Heart left ventricle (tissue), 16 donors: Measurements from ENCODE around the gene AFAP1. TPM values are rescaled to one million over a fixed set of nuclear protein-coding genes. Genes with fewer than 3 reads are reported as not detected.
A peak's percentile ranks its signal among the peaks of the same experiment; 100 is the strongest.

Experiments
- ATAC-seq, 4 donors: fragments of 200-7000 bp; cut with Tn5 transposase; one replicate each; pipeline ENCODE4 v1.9.1; 2020 to 2022; ENCODE audit warnings: moderate library complexity in 4 of 4, mild to moderate bottlenecking in 3 of 4, moderate number of reproducible peaks in 1 of 4
- DNase-seq, 5 donors: peaks; one replicate each; pipeline ENCODE4 v3.0.0-alpha.2; 2020
- H3K27ac ChIP-seq, 12 donors: fragments of 200-600 bp; sonication (generic) in 4 of 12; one replicate each; pipeline versions ENCODE4 v1.5.0 to v1.8.0; 2016 to 2022; ENCODE audit warnings: mild to moderate bottlenecking in 2 of 12
- H3K27me3 ChIP-seq, 9 donors: fragments of 200-600 bp; sonication (generic) in 2 of 9; one replicate each; pipeline versions ENCODE4 v1.5.1 to v1.8.0; 2016 to 2022; ENCODE audit warnings: mild to moderate bottlenecking in 3 of 9
- H3K36me3 ChIP-seq, 9 donors: fragments of 200-600 bp; sonication (generic) in 2 of 9; one replicate each; pipeline versions ENCODE4 v1.5.0 to v1.8.0; 2018 to 2022; ENCODE audit warnings: mild to moderate bottlenecking in 2 of 9
- H3K4me1 ChIP-seq, 12 donors: fragments of 200-600 bp; sonication (generic) in 4 of 12; one replicate each; pipeline versions ENCODE4 v1.5.0 to v1.8.0; 2016 to 2022; ENCODE audit warnings: mild to moderate bottlenecking in 3 of 12
- H3K4me3 ChIP-seq, 12 donors: fragments of 200-600 bp; sonication (generic) in 4 of 12; one replicate each; pipeline versions ENCODE4 v1.5.0 to v1.8.0; 2017 to 2022; ENCODE audit warnings: mild to moderate bottlenecking in 9 of 12, moderate library complexity in 4 of 12
- H3K9me3 ChIP-seq, 12 donors: fragments of 200-600 bp; sonication (generic) in 4 of 12; one replicate each; pipeline versions ENCODE4 v1.5.0 to v1.8.0; 2016 to 2022; ENCODE audit warnings: mild to moderate bottlenecking in 1 of 12
- POLR2A ChIP-seq, 2 donors: fragments of 450-650 bp; IDR thresholded peaks; one replicate each; pipeline ENCODE4 v1.6.1; 2017; ENCODE audit warnings: antibody characterized with exemption in 2 of 2, mild to moderate bottlenecking in 2 of 2, moderate library complexity in 2 of 2
- WGBS, 4 donors: extraction: QIAGEN DNeasy Blood & Tissue Kit in 2 of 4; methylation state at CpG; one replicate each; pipeline versions ENCODE4 v1.1.5 to v1.1.7; 2013 to 2018; 5-methylcytosine and 5-hydroxymethylcytosine counted together
- intact Hi-C, 10 donors: fragments of 100-400 bp; cut with DNase I; formaldehyde crosslinking; loops; one replicate each; pipeline versions ENCODE4 v1.11.1 to v1.14.2; 2022
- polyA plus RNA-seq, 2 donors: library from polyadenylated mRNA; stranded (reverse); fragments of 200-250 nt; gene quantifications; one replicate each; pipeline ENCODE4 v1.2.3, GENCODE V29; 2013
- total RNA-seq, 9 donors: library from RNA; depleted of rRNA in 2 of 9; stranded (reverse); fragments of >200 nt in 2 of 9; fragmentation: NEBNext Ultra II Directional in 3 of 9; extraction: Animal tissue kit (Norgen Biotek cat#: 25700) in 3 of 9; gene quantifications; one replicate each; pipeline versions ENCODE4 v1.1.0 to v1.2.4, GENCODE V29; 2016 to 2023
- TF ChIP-seq, protein P1 (sequence below), 12 donors: fragments of 200-600 bp; sonication (generic) in 4 of 12; IDR thresholded peaks; one replicate each; pipeline versions ENCODE4 v1.5.0 to v1.8.0; 2018 to 2022; ENCODE audit warnings: antibody characterized with exemption in 12 of 12, mild to moderate bottlenecking in 5 of 12
- donor health status: ischemic (EF 13 %, LVEDD 7.1; RV severe dilation, severe dysfunction).
- donor health status: healthy with polysubstance abuse.
- donor health status: DM: no; HTN: yes; CAD: no.
- donor health status: DM: no; HTN: no; CAD: no.
- donor health status: ischemic (EF 25% LVEDD 6.9; RV normal size, moderate dysfunction).
- donor health status: ischemic (EF 25% LVEDD 5.7; RV mildly dilated, moderate dysfunction).
- donor health status: healthy.
- donor health status: DM: yes; HTN: yes; CAD: no.
- donor health status: ischemic (EF 35%, LVEDD 5.7; RV mildly dilated, moderate dysfunction).
- donor health status: nonischemic (EF 11% LVEDD 7.7; RV severe dilation, severe dysfunction).
- donor health status: DM: yes; HTN: yes; CAD: no.
- donor health status: PGD.
- donor health status: ischemic (EF 29% LVEDD 5.4; RV normal size, mild dysfunction).
- donor health status: nonischemic (EF 23%, LVEDD 6.1; RV moderate dilation, normal function).

Gene AFAP1
- total and polyA plus RNA-seq, 11 donors, result 2.0 to 18.0 (median 7.0) TPM

- no peak for TF ChIP-seq POLR2A (IDR thresholded peaks at IDR 0.05)
- TF ChIP-seq, protein P1, sequence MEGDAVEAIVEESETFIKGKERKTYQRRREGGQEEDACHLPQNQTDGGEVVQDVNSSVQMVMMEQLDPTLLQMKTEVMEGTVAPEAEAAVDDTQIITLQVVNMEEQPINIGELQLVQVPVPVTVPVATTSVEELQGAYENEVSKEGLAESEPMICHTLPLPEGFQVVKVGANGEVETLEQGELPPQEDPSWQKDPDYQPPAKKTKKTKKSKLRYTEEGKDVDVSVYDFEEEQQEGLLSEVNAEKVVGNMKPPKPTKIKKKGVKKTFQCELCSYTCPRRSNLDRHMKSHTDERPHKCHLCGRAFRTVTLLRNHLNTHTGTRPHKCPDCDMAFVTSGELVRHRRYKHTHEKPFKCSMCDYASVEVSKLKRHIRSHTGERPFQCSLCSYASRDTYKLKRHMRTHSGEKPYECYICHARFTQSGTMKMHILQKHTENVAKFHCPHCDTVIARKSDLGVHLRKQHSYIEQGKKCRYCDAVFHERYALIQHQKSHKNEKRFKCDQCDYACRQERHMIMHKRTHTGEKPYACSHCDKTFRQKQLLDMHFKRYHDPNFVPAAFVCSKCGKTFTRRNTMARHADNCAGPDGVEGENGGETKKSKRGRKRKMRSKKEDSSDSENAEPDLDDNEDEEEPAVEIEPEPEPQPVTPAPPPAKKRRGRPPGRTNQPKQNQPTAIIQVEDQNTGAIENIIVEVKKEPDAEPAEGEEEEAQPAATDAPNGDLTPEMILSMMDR (IDR thresholded peaks at IDR 0.05), result no peak
- peaks cover 0 to 49% (median 27%) of the 10 kb centered on the region in 12 donors for H3K4me1 ChIP-seq
- peak in 3 of 4 donors; percentile 22 to 41 (median 34) for ATAC-seq
- H3K27ac ChIP-seq, result peak overlapping the region in 4 of 12 donors; percentile 3 to 70 (median 8)
- H3K4me3 ChIP-seq, result no peak overlapping the region
- H3K36me3 ChIP-seq, result peaks cover 0 to 49% (median 27%) of the 10 kb centered on the region in 9 donors
- WGBS, 4 donors, result 66 to 73% (median 70%) methylated on average over 5 of the region's 5 CpGs
- H3K9me3 ChIP-seq, result no peaks in the 10 kb centered on the region
- H3K27me3 ChIP-seq, result no peaks in the 10 kb centered on the region
- peak in 4 of 5 donors; percentile 55 to 59 (median 57) for DNase-seq
- intact Hi-C loops, result loop anchor here in 1 of 10 donors (10.0 kb wide), 1 partner anchor 116 kb away; the partner anchor contains the start of gene AFAP1
Measured at GRCh38 chr4:7818399-7818911, 121.2 kb downstream of the AFAP1 start.

DNA sequence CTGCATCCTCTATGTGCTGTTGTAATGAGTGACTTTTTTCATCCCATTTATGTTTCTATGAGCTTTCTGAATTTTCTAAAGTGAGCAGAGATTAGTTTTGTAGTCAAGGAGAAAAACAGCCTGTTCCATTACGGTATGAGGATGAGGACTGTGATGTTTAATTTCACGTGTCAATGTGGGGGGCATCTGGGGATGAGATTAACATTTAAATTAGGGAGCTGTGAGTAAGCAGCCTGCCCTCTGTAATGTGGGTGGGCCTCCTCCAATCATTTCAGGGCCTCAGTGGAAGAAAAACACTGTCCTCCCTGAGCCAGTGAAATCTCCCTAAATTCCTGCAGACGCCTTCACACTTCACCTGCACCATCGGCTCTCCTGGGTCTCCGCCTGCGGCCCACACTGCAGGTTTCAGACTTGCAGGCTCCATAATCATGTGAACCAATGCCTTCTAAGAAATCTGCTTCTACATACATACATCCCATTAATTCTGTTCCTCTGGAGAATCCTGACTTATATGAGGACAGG lies 121.7 kb downstream of the AFAP1 start:
- Histone ChIP-seq H3K4me3 (no peak overlapping the region), H3K4me1 (peaks cover 0 to 45% (median 22%) of the 10 kb centered on the region in 12 donors), H3K36me3 (peaks cover 0 to 55% (median 27%) of the 10 kb centered on the region in 9 donors), H3K27me3 (no peaks in the 10 kb centered on the region), H3K9me3 (no peaks in the 10 kb centered on the region), H3K27ac (peak overlapping the region in 3 of 12 donors; percentile 3 to 70 (median 10))
- intact Hi-C loops, result loop anchor here in 1 of 10 donors (10.0 kb wide), 1 partner anchor 117 kb away; the partner anchor contains the start of gene AFAP1
- no peak for ATAC-seq
- no peak for DNase-seq
- WGBS, 4 donors, result 72 to 78% (median 75%) methylated on average over 6 of the region's 6 CpGs
- TF ChIP-seq, protein P1 (IDR thresholded peaks at IDR 0.05), result no peak
- no peak for TF ChIP-seq POLR2A (IDR thresholded peaks at IDR 0.05)

DNA sequence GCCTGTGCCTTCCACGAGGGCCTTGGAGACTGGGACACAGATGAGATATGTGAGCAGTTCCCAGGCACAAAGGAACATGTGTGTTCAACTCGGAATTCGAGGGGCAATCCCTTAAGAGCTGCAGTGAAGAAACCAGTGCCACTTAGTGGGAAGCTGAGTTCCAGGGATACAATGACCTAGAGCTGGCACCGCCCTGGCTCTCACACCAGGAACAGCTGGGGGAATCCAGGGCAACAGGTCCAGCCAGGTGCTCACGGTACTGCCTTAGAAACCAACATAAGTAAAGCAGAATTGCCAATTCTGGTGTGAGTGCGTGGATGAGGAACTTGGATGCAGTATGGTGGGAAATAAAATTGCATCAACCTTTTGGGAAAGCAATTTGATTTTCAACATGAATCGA lies 122.9 kb downstream of the AFAP1 start:
- Histone ChIP-seq H3K9me3 (no peaks in the 10 kb centered on the region), H3K27ac (peak overlapping the region in 2 of 12 donors; percentile 13 to 58), H3K27me3 (no peaks in the 10 kb centered on the region), H3K4me1 (peaks cover 0 to 42% (median 14%) of the 10 kb centered on the region in 12 donors), H3K4me3 (no peak overlapping the region), H3K36me3 (peaks cover 0 to 56% (median 27%) of the 10 kb centered on the region in 9 donors)
- TF ChIP-seq POLR2A (IDR thresholded peaks at IDR 0.05), result no peak
- TF ChIP-seq, protein P1 (IDR thresholded peaks at IDR 0.05), result no peak
- intact Hi-C loops, result loop anchor here in 1 of 10 donors (10.0 kb wide), 1 partner anchor 118 kb away; the partner anchor contains the start of gene AFAP1
- no peak for ATAC-seq
- DNase-seq, result no peak
- WGBS, 4 donors, result 90 to 95% (median 93%) methylated on average over 7 of the region's 7 CpGs

DNA sequence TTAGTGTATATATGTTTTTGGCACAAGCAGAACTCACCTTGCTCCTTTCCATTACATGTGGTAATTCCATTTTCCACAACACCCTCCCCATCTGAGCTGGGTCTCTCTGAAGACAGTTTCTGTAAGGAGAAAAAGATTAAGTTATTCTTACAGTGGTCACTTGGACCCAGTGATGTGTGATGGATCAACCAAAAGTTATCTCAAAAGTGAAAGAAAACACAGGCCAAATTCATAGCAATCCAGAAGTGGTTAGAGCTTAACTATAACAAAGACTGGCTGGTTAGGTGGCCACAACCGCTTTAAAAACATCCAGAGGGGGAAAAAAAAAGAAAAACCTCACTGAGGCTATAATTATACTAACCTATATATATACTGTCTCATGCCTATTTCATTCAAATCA lies 123.7 kb downstream of the AFAP1 start:
- TF ChIP-seq POLR2A (IDR thresholded peaks at IDR 0.05), result no peak
- TF ChIP-seq, protein P1 (IDR thresholded peaks at IDR 0.05), result no peak
- no peaks in the 10 kb centered on the region for H3K9me3 ChIP-seq
- H3K36me3 ChIP-seq, result peaks cover 0 to 56% (median 27%) of the 10 kb centered on the region in 9 donors
- peaks cover 0 to 41% (median 15%) of the 10 kb centered on the region in 12 donors for H3K4me1 ChIP-seq
- no peak for DNase-seq
- H3K4me3 ChIP-seq, result no peak overlapping the region
- H3K27me3 ChIP-seq, result no peaks in the 10 kb centered on the region
- WGBS, 4 donors, result 93 to 96% (median 95%) methylated on average over 1 of the region's 1 CpG
- ATAC-seq, result no peak
- intact Hi-C loops, result loop anchor here in 1 of 10 donors (10.0 kb wide), 1 partner anchor 119 kb away; the partner anchor contains the start of gene AFAP1
- H3K27ac ChIP-seq, result peak overlapping the region in 1 of 12 donors; percentile 58
